Panc1 (cell line): Measurements from ENCODE around the gene ASMTL.

Source experiments
- TCF7L2 ChIP-seq: IDR thresholded peaks from 2 replicates; pipeline ENCODE4 v1.6.1; 2011; ENCODE audit warnings: mild to moderate bottlenecking, low read depth, low read length, inconsistent platforms
- TF ChIP-seq, protein P1 (sequence below): fragments of 450-650 bp; IDR thresholded peaks from 2 replicates; pipeline ENCODE4 v1.5.1; 2017; ENCODE audit warnings: mild to moderate bottlenecking

GRCh38 chrX:1427756-1428155, 25.0 kb downstream of the ASMTL start:
- TF ChIP-seq, protein P1, sequence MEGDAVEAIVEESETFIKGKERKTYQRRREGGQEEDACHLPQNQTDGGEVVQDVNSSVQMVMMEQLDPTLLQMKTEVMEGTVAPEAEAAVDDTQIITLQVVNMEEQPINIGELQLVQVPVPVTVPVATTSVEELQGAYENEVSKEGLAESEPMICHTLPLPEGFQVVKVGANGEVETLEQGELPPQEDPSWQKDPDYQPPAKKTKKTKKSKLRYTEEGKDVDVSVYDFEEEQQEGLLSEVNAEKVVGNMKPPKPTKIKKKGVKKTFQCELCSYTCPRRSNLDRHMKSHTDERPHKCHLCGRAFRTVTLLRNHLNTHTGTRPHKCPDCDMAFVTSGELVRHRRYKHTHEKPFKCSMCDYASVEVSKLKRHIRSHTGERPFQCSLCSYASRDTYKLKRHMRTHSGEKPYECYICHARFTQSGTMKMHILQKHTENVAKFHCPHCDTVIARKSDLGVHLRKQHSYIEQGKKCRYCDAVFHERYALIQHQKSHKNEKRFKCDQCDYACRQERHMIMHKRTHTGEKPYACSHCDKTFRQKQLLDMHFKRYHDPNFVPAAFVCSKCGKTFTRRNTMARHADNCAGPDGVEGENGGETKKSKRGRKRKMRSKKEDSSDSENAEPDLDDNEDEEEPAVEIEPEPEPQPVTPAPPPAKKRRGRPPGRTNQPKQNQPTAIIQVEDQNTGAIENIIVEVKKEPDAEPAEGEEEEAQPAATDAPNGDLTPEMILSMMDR: no peak
- TF ChIP-seq TCF7L2: no peak
